Stimulated activated CD4-positive, alpha-beta T cell treated with anti-CD3 and anti-CD28 coated beads, TNF-alpha, amount 100 ng/mL, for 24 hours (primary cell): Measurements from ENCODE around the gene NRXN3.

Source experiments
- DNase-seq, 3 experiments: peaks; one replicate each; pipeline ENCODE4 v3.0.0-alpha.2; 2020; ENCODE audit warnings: low read depth in 3 of 3

NRXN3 gene

DNA sequence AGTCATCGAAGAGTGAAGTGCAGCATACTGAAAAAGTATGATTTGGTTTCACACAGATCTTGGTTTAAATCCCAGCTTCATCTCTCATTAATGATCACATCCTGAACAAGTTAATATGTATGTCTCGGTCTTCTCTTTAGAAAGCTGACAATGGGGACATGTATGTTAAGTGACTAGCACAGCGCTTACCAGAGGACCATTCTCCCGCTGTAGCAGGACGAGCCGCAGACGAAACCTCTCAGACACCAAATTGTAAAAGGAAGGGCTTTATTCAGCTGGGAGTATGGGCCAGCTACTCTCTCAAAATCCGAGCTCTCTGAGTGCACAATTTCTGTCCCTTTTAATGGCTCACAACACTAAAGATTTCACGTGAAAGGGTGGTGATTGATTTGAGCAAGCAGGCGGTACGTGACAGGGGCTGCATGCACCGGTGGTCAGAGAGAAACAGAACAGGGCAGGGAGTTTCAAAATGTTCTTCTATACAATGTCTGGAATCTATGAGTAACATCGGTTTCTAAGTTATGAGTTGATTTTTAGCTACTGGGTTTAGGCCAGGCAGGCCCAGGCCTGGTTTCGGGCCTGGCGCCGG is 1358.7 kb downstream of the NRXN3 start:
- no peak for DNase-seq

DNA sequence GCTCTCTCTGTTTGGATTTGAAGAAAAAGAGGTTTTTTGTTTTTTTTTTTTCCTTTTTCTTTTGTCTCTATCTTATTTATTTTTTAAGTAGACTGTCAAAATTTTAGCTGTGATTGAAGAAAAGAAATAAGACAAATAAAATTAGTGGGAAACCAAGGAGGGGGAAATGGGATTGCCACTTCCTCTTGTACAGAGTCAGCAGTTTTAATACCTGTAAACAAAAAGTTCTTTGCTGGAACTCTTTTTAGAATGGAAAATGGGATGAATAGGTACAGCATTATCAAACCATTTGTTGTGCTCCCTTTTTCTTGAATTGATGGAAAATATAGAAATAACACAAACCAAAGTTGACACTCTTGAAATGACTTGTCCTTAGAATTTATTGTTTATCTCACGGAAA is 1360.4 kb downstream of the NRXN3 start:
- DNase-seq, result no peak

DNA sequence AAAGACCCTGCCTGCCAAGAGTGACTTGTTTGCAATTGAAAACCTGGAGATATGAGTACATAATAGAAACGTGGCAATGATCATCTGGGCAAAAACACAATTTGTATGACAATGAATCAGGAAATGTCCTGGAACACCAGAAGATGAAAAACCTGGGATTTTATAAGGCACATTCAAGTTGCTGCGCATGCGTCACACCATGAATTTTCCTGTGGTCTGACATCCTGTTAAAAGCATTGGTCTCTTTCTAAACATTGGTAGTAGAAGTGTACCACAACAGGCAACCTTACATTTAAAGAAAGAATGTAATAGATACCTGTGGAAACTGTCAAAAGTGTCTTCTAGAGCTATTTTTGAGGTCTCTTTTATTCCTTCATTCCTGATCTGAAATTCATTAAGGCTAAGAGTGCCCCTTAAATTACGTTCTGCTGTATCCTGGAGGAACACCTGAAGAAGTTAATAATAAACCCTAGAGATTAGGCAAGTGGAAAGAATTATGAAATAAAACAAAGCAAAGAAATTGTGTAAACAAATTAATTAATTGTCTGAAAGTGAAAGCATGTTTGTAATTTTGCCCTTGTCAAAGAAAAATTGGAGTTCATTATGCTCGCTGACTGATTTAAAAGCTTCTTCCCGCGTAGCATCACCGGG is 1364.7 kb downstream of the NRXN3 start:
- no peak for DNase-seq

- no peak for DNase-seq
Observed at GRCh38 chr14:79540394-79540793, 1370.2 kb downstream of the NRXN3 start.

- no peak for DNase-seq
Observed at GRCh38 chr14:79542121-79542520, 1371.9 kb downstream of the NRXN3 start.

GRCh38 chr14:79543348-79543747 is 1373.2 kb downstream of the NRXN3 start:
- no peak for DNase-seq

DNA sequence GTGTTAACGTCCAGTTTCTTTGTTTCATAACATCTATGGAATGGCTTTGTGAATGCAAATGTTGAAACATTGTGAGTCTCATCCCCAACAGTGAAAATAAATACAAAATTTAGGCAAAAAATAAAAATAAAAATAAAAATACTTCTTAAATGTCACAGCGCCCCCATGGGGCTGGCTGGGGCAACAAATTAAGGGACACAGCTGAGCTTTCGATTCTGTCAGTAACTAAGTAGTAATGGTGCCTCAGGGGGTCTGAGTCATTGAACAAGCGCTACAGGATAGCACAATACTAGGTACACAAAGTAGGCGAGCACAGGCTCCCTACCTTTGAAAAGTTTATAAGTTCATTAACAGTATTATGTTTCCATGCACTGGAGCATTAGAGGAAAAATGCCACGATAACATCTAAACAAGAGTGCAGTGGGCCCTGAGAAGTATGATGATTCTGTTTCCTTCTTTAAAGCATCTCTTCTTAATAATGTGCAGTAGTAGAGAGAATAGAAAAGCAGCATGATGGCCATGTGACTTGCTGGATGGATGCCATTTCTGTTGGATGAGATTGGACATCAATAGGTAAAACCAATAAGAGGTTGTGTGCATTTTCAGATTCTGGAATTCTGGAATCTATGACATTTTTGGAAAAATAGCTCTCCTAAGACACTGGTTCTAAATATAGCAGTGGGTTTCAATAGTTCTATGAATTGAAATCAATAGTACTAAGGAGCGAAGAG is 1374.0 kb downstream of the NRXN3 start:
- no peak for DNase-seq

- DNase-seq, result no peak
Observed at GRCh38 chr14:79544698-79545070, 1374.5 kb downstream of the NRXN3 start.

GRCh38 chr14:79548836-79549235 is 1378.7 kb downstream of the NRXN3 start:
- no peak for DNase-seq

DNA sequence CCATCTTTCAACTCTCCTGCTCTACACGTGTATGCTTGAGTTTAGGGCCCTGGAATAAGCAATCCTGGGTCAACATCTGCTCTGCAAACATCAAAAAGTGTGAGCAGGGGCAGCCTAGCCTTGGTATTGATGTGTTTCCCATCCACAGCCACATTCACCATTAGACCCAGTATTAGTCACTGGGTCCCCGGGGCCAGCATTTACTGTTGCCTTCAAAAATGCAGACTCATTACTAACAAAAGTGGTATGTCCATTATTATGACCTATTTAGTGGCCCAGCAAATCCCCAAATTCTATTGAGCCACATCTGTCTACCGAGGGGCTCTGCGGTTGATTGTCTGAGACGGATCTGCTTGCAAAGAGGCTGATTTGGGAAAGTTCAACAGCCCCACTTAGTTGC is 1379.3 kb downstream of the NRXN3 start:
- no peak for DNase-seq

GRCh38 chr14:79551523-79551922 is 1381.3 kb downstream of the NRXN3 start:
- DNase-seq, result no peak

DNA sequence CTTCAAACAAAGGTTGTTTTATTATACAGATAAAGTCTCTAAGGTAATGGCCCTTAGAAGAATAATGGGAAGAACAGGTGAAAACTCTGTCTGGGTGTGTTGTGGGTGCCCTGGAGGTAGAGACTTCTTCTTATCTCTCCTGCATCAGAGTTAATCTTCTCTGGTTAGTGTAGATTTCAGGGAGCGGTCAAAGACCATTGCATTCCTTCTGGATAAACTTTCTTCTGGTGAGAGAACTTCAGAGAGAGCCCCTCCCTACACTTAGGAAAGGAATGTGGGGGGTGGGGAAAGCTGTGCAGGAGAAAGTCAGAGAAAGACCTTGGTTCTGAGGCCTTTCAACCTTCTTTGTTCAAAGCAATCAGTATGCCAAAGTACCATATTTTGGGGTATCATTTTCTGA is 1382.6 kb downstream of the NRXN3 start:
- no peak for DNase-seq

GRCh38 chr14:79554816-79555215 is 1384.6 kb downstream of the NRXN3 start:
- no peak for DNase-seq

- DNase-seq, result no peak
Observed at GRCh38 chr14:79555429-79555828, 1385.3 kb downstream of the NRXN3 start.

- DNase-seq, result no peak
Observed at GRCh38 chr14:79557309-79557708, 1387.1 kb downstream of the NRXN3 start.

- DNase-seq, result no peak
Observed at GRCh38 chr14:79562185-79562584, 1392.0 kb downstream of the NRXN3 start.

DNA sequence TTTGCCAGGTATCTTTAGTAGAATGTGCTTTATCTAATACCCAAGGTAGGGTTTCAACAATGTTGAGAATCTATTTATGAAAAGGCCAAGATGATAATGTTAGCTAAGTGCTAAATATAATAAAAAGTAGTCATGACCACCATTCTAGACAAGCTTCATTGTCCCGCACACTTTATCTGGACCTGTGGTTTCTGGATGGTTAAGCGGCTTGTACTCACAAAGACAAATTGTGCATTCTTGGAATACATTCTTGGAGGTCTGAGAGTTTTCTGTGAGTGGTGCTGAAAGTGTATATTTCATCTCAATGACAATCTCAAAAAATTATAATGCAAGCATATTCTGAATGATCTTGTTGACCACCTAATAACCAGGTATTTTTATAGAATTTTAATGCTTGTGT is 1394.2 kb downstream of the NRXN3 start:
- DNase-seq, result no peak

GRCh38 chr14:79567306-79567705 is 1397.1 kb downstream of the NRXN3 start:
- DNase-seq, result no peak

GRCh38 chr14:79568594-79568993 is 1398.4 kb downstream of the NRXN3 start:
- no peak for DNase-seq

GRCh38 chr14:79569072-79569471 is 1398.9 kb downstream of the NRXN3 start:
- DNase-seq, result no peak

DNA sequence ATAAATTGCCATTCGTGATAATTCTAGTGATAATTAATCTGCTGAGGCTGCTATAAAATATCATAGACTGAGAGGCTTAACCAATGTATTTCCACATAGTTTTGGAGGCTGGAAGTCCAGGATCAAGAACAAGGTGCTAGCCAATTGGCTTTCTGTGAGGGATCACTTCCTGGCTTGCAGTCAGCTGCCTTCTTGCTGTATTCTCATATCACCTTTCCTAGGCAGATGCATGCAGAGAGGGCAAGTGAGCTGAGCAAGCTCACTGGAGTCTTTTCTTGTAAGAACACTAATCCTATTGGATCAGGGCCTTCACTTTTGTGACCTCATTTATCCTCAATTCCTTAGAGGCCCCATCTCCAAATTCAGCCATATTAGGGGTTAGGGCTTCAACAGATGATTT is 1400.5 kb downstream of the NRXN3 start:
- no peak for DNase-seq

GRCh38 chr14:79571366-79571765 is 1401.2 kb downstream of the NRXN3 start:
- no peak for DNase-seq

DNA sequence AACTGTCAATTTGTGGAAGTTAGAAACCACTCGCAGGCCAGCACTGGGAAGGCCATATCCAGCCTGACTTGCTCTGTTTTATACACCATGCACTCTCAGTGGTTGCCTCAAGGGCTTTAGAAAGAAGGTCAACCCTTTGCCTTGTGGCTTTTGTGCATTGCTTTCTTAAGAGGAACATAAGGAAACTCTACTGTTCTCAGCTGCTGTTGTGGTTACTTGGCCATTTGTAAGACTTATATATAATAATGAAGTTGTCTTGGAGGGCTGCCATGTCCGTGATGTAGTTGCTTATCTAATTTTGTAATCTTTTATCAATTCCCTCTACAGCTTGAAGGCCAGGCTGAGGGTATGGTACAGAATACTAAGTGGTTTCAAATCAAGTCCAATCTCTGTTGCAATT is 1403.3 kb downstream of the NRXN3 start:
- DNase-seq, result no peak
